ENCODE results near the gene SNX6. TPM values are rescaled to one million over a fixed set of nuclear protein-coding genes. Genes with fewer than 3 reads are reported as not detected.
"Not testable (repeated sequence)": the region's sequence is repeated elsewhere in the genome, so short reads cannot be mapped to it uniquely, and the experiment has no call there.

SNX6 gene
- total and polyA plus RNA-seq, 9 of the 15 experiments (the other 6 are each of a cell fraction or from before 2014, with no cell fraction given), result 34.6 to 111 (median 57.5) TPM

DNA sequence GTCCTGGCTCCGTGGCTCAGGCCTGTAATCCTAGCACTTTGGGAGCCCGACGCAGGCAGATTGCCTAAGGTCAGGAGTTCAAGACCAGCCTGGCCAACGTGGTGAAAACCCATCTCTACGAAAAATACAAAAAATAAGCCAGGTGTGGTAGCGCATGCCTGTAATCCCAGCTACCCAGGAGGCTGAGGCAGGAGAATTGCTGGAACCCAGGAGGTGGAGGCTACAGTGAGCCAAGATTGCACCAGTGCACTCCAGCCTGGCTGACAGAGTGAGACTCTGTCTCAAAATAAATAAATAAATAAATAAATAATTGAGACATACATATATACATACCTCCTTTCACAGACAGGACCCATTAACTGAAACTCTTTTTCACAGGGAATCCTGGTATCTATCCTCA, 91.9 kb downstream of the SNX6 start:
- H3K27me3 ChIP-seq (ENCODE audit: control insufficient read depth in 2 of 2, insufficient read depth in 2 of 2, low read length in 2 of 2); ATAC-seq; H3K9me3 ChIP-seq (replicated peaks; ENCODE audit: control insufficient read depth, insufficient read depth, low read depth, low read length); H3K27ac ChIP-seq (ENCODE audit: extremely low read depth, low read depth, low read length); H3K9me1 ChIP-seq (ENCODE audit: control insufficient read depth, insufficient read depth, low read length); FAIRE-seq; in situ Hi-C loops (cut with MboI); CTCF ChIA-PET (ENCODE audit: low intra/inter-chr PET ratio); POLR2A ChIA-PET; H4K20me1 ChIP-seq (replicated peaks; ENCODE audit: control insufficient read depth, insufficient read depth, low read length); H2AFZ ChIP-seq (ENCODE audit: low read depth, low read length); H3K4me1 ChIP-seq (replicated peaks in 1 of 2; ENCODE audit: control insufficient read depth in 2 of 2, insufficient read depth in 2 of 2, low read length in 2 of 2); DNase-seq (ENCODE audit: extremely low read depth in 1 of 4, low spot score in 3 of 4): not testable (repeated sequence)
- H3K79me2 ChIP-seq (ENCODE audit: control insufficient read depth, insufficient read depth, low read length), result peaks cover 26% of the 10 kb centered on the region
- intact Hi-C loops (cut with micrococcal nuclease), result loop anchor here (5.0 kb wide), 2 partner anchors 76 to 171 kb away; partner anchors contain the start of gene SPTSSA
- peak overlapping the region; percentile 90 for H3K4me3 ChIP-seq
- peak overlapping the region in 1 of 2 experiments; percentile 95; a peak in 2 of 4 replicates for H3K9ac ChIP-seq (ENCODE audit: insufficient read depth in 1 of 2, low read depth in 2 of 2, low read length in 2 of 2)
- TF ChIP-seq ZFX (CRISPR knock-in tag; IDR thresholded peaks at IDR 0.05), result 0 out of 2 replicates have a peak, but pooled peaks have one; percentile 18
- peak overlapping the region; percentile 85 for H3K4me2 ChIP-seq (ENCODE audit: insufficient read depth, low read length)
- peaks cover 21% of the 10 kb centered on the region; the same call in 2 of the 3 replicates for H3K36me3 ChIP-seq (ENCODE audit: control insufficient read depth, insufficient read depth, low read length)
- BruUV-seq (replicated peaks), result TSS peak; percentile 95
- WGBS (ENCODE audit: insufficient coverage, low coverage, missing lambda C conversion rate), result 4% methylated on average over 5 of the region's 6 CpGs

- Histone ChIP-seq H3K27me3 (ENCODE audit: control insufficient read depth in 2 of 2, insufficient read depth in 2 of 2, low read length in 2 of 2) (no peaks in the 10 kb centered on the region), H2AFZ (ENCODE audit: low read depth, low read length) (no peak overlapping the region), H3K4me1 (replicated peaks in 1 of 2; ENCODE audit: control insufficient read depth in 2 of 2, insufficient read depth in 2 of 2, low read length in 2 of 2) (peaks cover 0 to 7% of the 10 kb centered on the region in 2 experiments; a peak in 2 of 5 replicates), H3K79me2 (ENCODE audit: control insufficient read depth, insufficient read depth, low read length) (peaks cover 26% of the 10 kb centered on the region), H3K9me3 (replicated peaks; ENCODE audit: control insufficient read depth, insufficient read depth, low read depth, low read length) (no peaks in the 10 kb centered on the region), H4K20me1 (replicated peaks; ENCODE audit: control insufficient read depth, insufficient read depth, low read length) (0 out of 2 replicates have a peak, but pooled peaks cover 3% of the 10 kb centered on the region), H3K9me1 (ENCODE audit: control insufficient read depth, insufficient read depth, low read length) (no peaks in the 10 kb centered on the region), H3K4me2 (ENCODE audit: insufficient read depth, low read length) (peak overlapping the region; percentile 85), H3K27ac (ENCODE audit: extremely low read depth, low read depth, low read length) (no peak overlapping the region), H3K36me3 (ENCODE audit: control insufficient read depth, insufficient read depth, low read length) (peaks cover 22% of the 10 kb centered on the region; the same call in 2 of the 3 replicates), H3K4me3 (0 out of 2 replicates have a peak overlapping the region, but pooled peaks have one; percentile 90), H3K9ac (ENCODE audit: insufficient read depth in 1 of 2, low read depth in 2 of 2, low read length in 2 of 2) (peak overlapping the region; percentile 74 to 95; a peak in 3 of 4 replicates)
- ChIA-PET POLR2A (interaction anchor here (0.6 kb wide), 1 partner anchor 171 kb away, joined by 3 read pairs; no protein-coding TSS in a partner anchor), CTCF (ENCODE audit: low intra/inter-chr PET ratio) (no interaction called here)
- ATAC-seq (no peak), DNase-seq (ENCODE audit: extremely low read depth in 1 of 4, low spot score in 3 of 4) (no peak), FAIRE-seq (no peak)
- 41% methylated on average over 3 of the region's 4 CpGs for WGBS (ENCODE audit: insufficient coverage, low coverage, missing lambda C conversion rate)
- in situ Hi-C loops (cut with MboI) (no loop called here), intact Hi-C loops (cut with micrococcal nuclease) (loop anchor here (5.0 kb wide), 2 partner anchors 75 to 170 kb away; partner anchors contain the start of gene SPTSSA)
- BruUV-seq (replicated peaks), result no TSS peak
- TF ChIP-seq SMAD3 (CRISPR knock-in tag; conservative IDR thresholded peaks at IDR 0.05), result no peak
- TF ChIP-seq NEUROD1 (IDR thresholded peaks at IDR 0.05; ENCODE audit: borderline replicate concordance, low read depth, low read length, partially characterized antibody), result no peak
- TF ChIP-seq ZNF121 (CRISPR knock-in tag; conservative IDR thresholded peaks at IDR 0.05), result no peak
- TF ChIP-seq, protein P1, sequence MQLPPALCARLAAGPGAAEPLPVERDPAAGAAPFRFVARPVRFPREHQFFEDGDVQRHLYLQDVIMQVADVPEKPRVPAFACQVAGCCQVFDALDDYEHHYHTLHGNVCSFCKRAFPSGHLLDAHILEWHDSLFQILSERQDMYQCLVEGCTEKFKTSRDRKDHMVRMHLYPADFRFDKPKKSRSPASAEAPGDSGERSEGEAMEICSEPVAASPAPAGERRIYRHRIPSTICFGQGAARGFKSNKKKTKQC (CRISPR knock-in tag; IDR thresholded peaks at IDR 0.05), result no peak
- TF ChIP-seq MYBL2 (IDR thresholded peaks at IDR 0.05; ENCODE audit: low read depth), result no peak
- no peak for TF ChIP-seq MYBL2 (CRISPR knock-in tag; IDR thresholded peaks at IDR 0.05; ENCODE audit: borderline replicate concordance)
- TF ChIP-seq ZBTB5 (IDR thresholded peaks at IDR 0.05), result no peak
- TF ChIP-seq ZFP1 (CRISPR knock-in tag; IDR thresholded peaks at IDR 0.05), result no peak
- no peak for TF ChIP-seq MNT (conservative IDR thresholded peaks at IDR 0.05)
- no peak for TF ChIP-seq GABPB1 (CRISPR knock-in tag; IDR thresholded peaks at IDR 0.05)
- no peak for TF ChIP-seq STAT5A (IDR thresholded peaks at IDR 0.05; ENCODE audit: borderline replicate concordance, low read length)
These were observed 92.3 kb downstream of the SNX6 start for GRCh38 chr14:34537677-34538009.

Data from K562 (cell line).